MM.1S (cell line): Measurements from ENCODE around the gene AMZ2.
"Not testable (repeated sequence)": the region's sequence is repeated elsewhere in the genome, so short reads cannot be mapped to it uniquely, and the experiment has no call there.

Source experiments
- DNase-seq: peaks from one replicate; pipeline ENCODE4 v3.0.0-alpha.2; 2015
- H2AFZ ChIP-seq: fragments of 300-600 bp; sonication (generic); 2 replicates; pipeline ENCODE4 v1.6.0; 2016; ENCODE audit warnings: antibody characterized with exemption, low read length
- H3F3A ChIP-seq: fragments of 300-600 bp; sonication (generic); 2 replicates; pipeline ENCODE4 v1.6.1; 2016; ENCODE audit warnings: mild to moderate bottlenecking, antibody characterized with exemption, low read length, moderate library complexity, mixed read lengths; ENCODE audit not compliant: insufficient read depth
- H3K27ac ChIP-seq: fragments of 300-600 bp; sonication (generic); 2 replicates; pipeline ENCODE4 v1.5.1; 2016; ENCODE audit warnings: mild to moderate bottlenecking, low read length
- H3K27me3 ChIP-seq: fragments of 300-600 bp; sonication (generic); replicated peaks from 2 replicates; pipeline ENCODE4 v1.6.0; 2016; ENCODE audit warnings: low read length; ENCODE audit not compliant: insufficient read depth
- H3K36me3 ChIP-seq: fragments of 300-600 bp; sonication (generic); replicated peaks from 2 replicates; pipeline ENCODE4 v1.6.1; 2016; ENCODE audit warnings: mild to moderate bottlenecking, low read length, mixed read lengths; ENCODE audit not compliant: insufficient read depth
- H3K4me1 ChIP-seq: fragments of 300-600 bp; sonication (generic); 2 replicates; pipeline ENCODE4 v1.6.1; 2016; ENCODE audit warnings: low read length, mixed read lengths
- H3K4me2 ChIP-seq: fragments of 300-600 bp; sonication (generic); 2 replicates; pipeline ENCODE4 v1.6.0; 2016; ENCODE audit warnings: low read depth, low read length
- H3K4me3 ChIP-seq: fragments of 300-600 bp; sonication (generic); 2 replicates; pipeline ENCODE4 v1.5.1; 2016; ENCODE audit warnings: low read length, mixed read lengths
- H3K79me2 ChIP-seq: fragments of 300-600 bp; sonication (generic); 2 replicates; pipeline ENCODE4 v1.6.1; 2016; ENCODE audit warnings: mixed run types, low read length, mixed read lengths
- H3K9ac ChIP-seq: fragments of 300-600 bp; sonication (generic); 2 replicates; pipeline ENCODE4 v1.6.1; 2016; ENCODE audit warnings: low read length, mixed read lengths
- H3K9me2 ChIP-seq: fragments of 300-600 bp; sonication (generic); replicated peaks from 2 replicates; pipeline ENCODE4 v1.6.1; 2016; ENCODE audit warnings: mild to moderate bottlenecking, low read length, mixed read lengths; ENCODE audit not compliant: insufficient read depth
- H3K9me3 ChIP-seq: fragments of 300-600 bp; sonication (generic); replicated peaks from 2 replicates; pipeline ENCODE4 v1.6.1; 2016; ENCODE audit warnings: mild to moderate bottlenecking, low read length, mixed read lengths; ENCODE audit not compliant: insufficient read depth
- H4K20me1 ChIP-seq: fragments of 300-600 bp; sonication (generic); 2 replicates; pipeline ENCODE4 v1.6.1; 2016; ENCODE audit warnings: mild to moderate bottlenecking, low read length, moderate library complexity, mixed read lengths; ENCODE audit not compliant: insufficient read depth
- CTCF ChIP-seq: fragments of 300-600 bp; sonication (generic); IDR thresholded peaks from 2 replicates; pipeline ENCODE4 v1.5.1; 2016; ENCODE audit warnings: antibody characterized with exemption, low read length, mixed read lengths
- EZH2 ChIP-seq: fragments of 300-600 bp; sonication (generic); optimal IDR thresholded peaks from 2 replicates; pipeline ENCODE3; 2017; ENCODE audit warnings: low read depth, mild to moderate bottlenecking, antibody characterized with exemption, low read length, mixed read lengths
- EZH2phosphoT487 ChIP-seq: fragments of 300-600 bp; sonication (generic); IDR thresholded peaks from 2 replicates; pipeline ENCODE4 v1.6.1; 2018; ENCODE audit warnings: antibody characterized with exemption, low read length

The AMZ2 gene

GRCh38 chr17:68205251-68205807 lies 42.5 kb upstream of the AMZ2 start:
- Histone ChIP-seq H3K27ac (peak overlapping the region; percentile 83; the same call in 1 of the 2 replicates), H3K9me3 (no peaks in the 10 kb centered on the region), H3K9ac (peak overlapping the region; percentile 91), H3K4me1 (peaks cover 6% of the 10 kb centered on the region), H3K9me2 (no peaks in the 10 kb centered on the region), H3K4me3 (peak overlapping the region; percentile 83), H2AFZ (peak overlapping the region; percentile 83), H3K4me2 (peak overlapping the region; percentile 74), H4K20me1 (no peaks in the 10 kb centered on the region), H3K36me3 (no peaks in the 10 kb centered on the region), H3K79me2 (peaks cover 35% of the 10 kb centered on the region), H3K27me3 (peaks cover 7% of the 10 kb centered on the region), H3F3A (peaks cover 7% of the 10 kb centered on the region)
- TF ChIP-seq EZH2: no peak
- TF ChIP-seq CTCF: peak; percentile 82
- peak; percentile 93 for DNase-seq

- peak; percentile 21 for DNase-seq
- Histone ChIP-seq H3K36me3 (no peaks in the 10 kb centered on the region), H3K4me1 (0 out of 2 replicates have a peak, but pooled peaks cover 3% of the 10 kb centered on the region), H3K4me2 (peak overlapping the region; percentile 74), H3K27me3 (peaks cover 4% of the 10 kb centered on the region; the same call in 1 of the 2 replicates), H3K9ac (peak overlapping the region; percentile 91), H3K9me2 (no peaks in the 10 kb centered on the region), H3K4me3 (peak overlapping the region; percentile 83), H2AFZ (peak overlapping the region; percentile 64; the same call in 1 of the 2 replicates), H3F3A (peaks cover 7% of the 10 kb centered on the region), H3K27ac (peak overlapping the region; percentile 83), H3K79me2 (peaks cover 35% of the 10 kb centered on the region), H3K9me3 (no peaks in the 10 kb centered on the region), H4K20me1 (no peaks in the 10 kb centered on the region)
- no peak for TF ChIP-seq EZH2
- no peak for TF ChIP-seq EZH2phosphoT487
- TF ChIP-seq CTCF: no peak
These were observed 41.8 kb upstream of the AMZ2 start for GRCh38 chr17:68205808-68206720.

DNA sequence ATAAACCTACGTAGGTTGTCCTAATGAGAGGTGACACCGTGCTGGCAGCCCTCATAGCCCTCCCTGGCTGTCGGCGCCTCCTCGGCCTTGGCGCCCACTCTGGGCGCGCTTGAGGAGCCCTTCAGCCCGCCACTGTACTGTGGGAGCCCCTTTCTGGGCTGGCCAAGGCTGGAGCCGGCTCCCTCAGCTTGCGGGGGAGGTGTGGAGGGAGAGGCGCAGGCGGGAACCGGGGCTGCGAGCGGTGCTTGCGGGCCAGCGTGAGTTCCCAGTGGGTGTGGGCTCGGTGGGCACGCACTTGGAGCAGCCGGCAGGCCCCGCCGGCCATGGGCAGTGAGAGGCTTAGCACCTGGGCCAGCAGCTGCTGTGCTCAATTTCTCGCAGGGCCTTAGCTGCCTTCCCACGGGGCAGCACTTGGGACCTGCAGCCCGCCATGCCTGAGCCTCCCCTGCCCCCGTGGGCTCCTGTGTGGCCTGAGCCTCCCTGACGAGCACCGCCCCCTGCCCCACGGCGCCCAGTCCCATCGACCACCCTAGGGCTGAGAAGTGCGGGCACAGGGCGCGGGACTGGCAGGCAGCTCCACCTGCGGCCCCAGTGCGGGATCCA lies 40.1 kb upstream of the AMZ2 start:
- Histone ChIP-seq H3K9me3 (no peaks in the 10 kb centered on the region), H4K20me1 (no peaks in the 10 kb centered on the region), H3K4me1 (0 out of 2 replicates have a peak, but pooled peaks cover 3% of the 10 kb centered on the region), H3F3A (peaks cover 7% of the 10 kb centered on the region), H3K36me3 (no peaks in the 10 kb centered on the region), H3K79me2 (peaks cover 35% of the 10 kb centered on the region), H3K27ac (no peak overlapping the region), H3K9ac (no peak overlapping the region; the same call in 1 of the 2 replicates), H3K9me2 (no peaks in the 10 kb centered on the region), H2AFZ (no peak overlapping the region), H3K27me3 (peaks cover 4% of the 10 kb centered on the region; the same call in 1 of the 2 replicates), H3K4me3 (peak overlapping the region; percentile 83; the same call in 1 of the 2 replicates), H3K4me2 (peak overlapping the region; percentile 74; the same call in 1 of the 2 replicates)
- TF ChIP-seq EZH2phosphoT487 (no peak), CTCF (no peak)
- no peak for DNase-seq

GRCh38 chr17:68208651-68209050 lies 39.2 kb upstream of the AMZ2 start:
- not testable (repeated sequence) for H3K36me3 ChIP-seq, H4K20me1 ChIP-seq, H3K4me1 ChIP-seq, H3K27me3 ChIP-seq, H3K9ac ChIP-seq, H3K9me3 ChIP-seq, H2AFZ ChIP-seq, H3K27ac ChIP-seq, H3K9me2 ChIP-seq, H3K4me2 ChIP-seq, H3K4me3 ChIP-seq, H3F3A ChIP-seq, DNase-seq
- peaks cover 35% of the 10 kb centered on the region for H3K79me2 ChIP-seq

- H3K36me3 ChIP-seq, H3K27ac ChIP-seq, H3K9ac ChIP-seq, DNase-seq, H3K4me1 ChIP-seq, H3K4me3 ChIP-seq, H3K9me3 ChIP-seq, H4K20me1 ChIP-seq, H3K4me2 ChIP-seq, H3K9me2 ChIP-seq, H3F3A ChIP-seq, H3K27me3 ChIP-seq, H2AFZ ChIP-seq: not testable (repeated sequence)
- H3K79me2 ChIP-seq: peaks cover 35% of the 10 kb centered on the region
These were observed 38.5 kb upstream of the AMZ2 start for GRCh38 chr17:68209191-68209900.
